ENCODE data around the gene KL. TPM values are rescaled to one million over a fixed set of nuclear protein-coding genes. Genes with fewer than 3 reads are reported as not detected.

KL gene
- total and polyA plus RNA-seq, 12 donors, result 0.24 to 2.8 (median 0.78) TPM

- Histone ChIP-seq H3K36me3 (replicated peaks in 1 of 2) (peaks cover 0 to 47% of the 10 kb centered on the region in 2 donors), H3K27me3 (no peaks in the 10 kb centered on the region), H3K9me3 (replicated peaks in 1 of 3) (no peaks in the 10 kb centered on the region), H3K4me3 (no peak overlapping the region), H3K4me1 (replicated peaks in 1 of 2) (peaks cover 30 to 36% of the 10 kb centered on the region in 2 donors), H3K27ac (peak overlapping the region in 1 of 5 donors; percentile 2)
- no peak for DNase-seq
- intact Hi-C loops (cut with DNase I), result no loop called here
- 55 to 75% (median 72%) methylated on average over 3 to 7 of the region's 7 CpGs for WGBS, 4 donors
- TF ChIP-seq, protein P1, sequence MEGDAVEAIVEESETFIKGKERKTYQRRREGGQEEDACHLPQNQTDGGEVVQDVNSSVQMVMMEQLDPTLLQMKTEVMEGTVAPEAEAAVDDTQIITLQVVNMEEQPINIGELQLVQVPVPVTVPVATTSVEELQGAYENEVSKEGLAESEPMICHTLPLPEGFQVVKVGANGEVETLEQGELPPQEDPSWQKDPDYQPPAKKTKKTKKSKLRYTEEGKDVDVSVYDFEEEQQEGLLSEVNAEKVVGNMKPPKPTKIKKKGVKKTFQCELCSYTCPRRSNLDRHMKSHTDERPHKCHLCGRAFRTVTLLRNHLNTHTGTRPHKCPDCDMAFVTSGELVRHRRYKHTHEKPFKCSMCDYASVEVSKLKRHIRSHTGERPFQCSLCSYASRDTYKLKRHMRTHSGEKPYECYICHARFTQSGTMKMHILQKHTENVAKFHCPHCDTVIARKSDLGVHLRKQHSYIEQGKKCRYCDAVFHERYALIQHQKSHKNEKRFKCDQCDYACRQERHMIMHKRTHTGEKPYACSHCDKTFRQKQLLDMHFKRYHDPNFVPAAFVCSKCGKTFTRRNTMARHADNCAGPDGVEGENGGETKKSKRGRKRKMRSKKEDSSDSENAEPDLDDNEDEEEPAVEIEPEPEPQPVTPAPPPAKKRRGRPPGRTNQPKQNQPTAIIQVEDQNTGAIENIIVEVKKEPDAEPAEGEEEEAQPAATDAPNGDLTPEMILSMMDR (IDR thresholded peaks at IDR 0.05), result no peak
- no peak for TF ChIP-seq POLR2A (IDR thresholded peaks at IDR 0.05)
These were observed 90.6 kb downstream of the KL start for GRCh38 chr13:33106656-33107360.

DNA sequence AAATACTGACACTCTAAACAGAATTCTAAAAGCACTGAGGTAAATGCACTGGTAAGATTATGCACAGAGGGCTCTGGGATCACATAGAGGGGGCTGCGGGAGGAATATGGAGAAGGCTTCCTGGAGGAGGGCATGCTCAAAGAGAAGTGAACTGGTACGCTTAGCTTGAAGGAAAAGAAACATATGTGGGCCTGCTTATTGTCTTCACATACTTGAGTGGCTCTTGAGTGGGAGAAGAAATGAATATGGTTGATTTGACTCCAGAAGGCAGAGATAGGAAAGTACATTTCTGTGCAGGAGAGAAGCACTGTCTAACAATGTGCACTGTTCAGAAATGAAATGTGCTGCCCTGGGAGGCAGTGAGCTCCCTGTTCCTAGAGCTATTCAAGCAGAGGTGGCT lies 91.1 kb downstream of the KL start:
- H3K9me3 ChIP-seq (replicated peaks in 1 of 3), result no peaks in the 10 kb centered on the region
- no peaks in the 10 kb centered on the region for H3K27me3 ChIP-seq
- H3K36me3 ChIP-seq (replicated peaks in 1 of 2), result peaks cover 0 to 49% of the 10 kb centered on the region in 2 donors
- H3K4me1 ChIP-seq (replicated peaks in 1 of 2), result peaks cover 30 to 42% of the 10 kb centered on the region in 2 donors
- TF ChIP-seq POLR2A (IDR thresholded peaks at IDR 0.05), result no peak
- TF ChIP-seq, protein P1 (IDR thresholded peaks at IDR 0.05), result no peak
- intact Hi-C loops (cut with DNase I), result no loop called here
- no peak overlapping the region for H3K27ac ChIP-seq
- 82 to 90% (median 86%) methylated on average over 2 of the region's 2 CpGs for WGBS, 4 donors
- DNase-seq, result no peak
- no peak overlapping the region for H3K4me3 ChIP-seq

DNA sequence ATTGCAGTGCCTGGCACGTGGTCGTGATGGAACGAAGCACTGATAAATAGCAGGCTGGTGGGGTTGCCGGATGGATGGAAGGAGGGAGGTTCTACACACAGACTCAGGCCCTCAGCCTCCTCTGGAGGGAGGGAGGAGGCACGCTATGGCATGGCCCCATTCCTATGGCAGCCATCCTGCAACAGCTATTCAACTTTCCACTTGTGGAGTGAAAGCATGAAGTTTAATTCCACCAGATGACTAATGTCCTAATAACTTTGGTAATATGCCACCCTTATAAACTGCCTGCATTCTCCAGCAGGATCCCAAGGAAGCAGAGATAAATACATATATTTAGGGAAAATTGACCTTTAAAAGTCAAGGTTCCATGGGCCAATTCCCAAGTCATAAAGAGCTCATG lies 92.4 kb downstream of the KL start:
- no peak for DNase-seq
- TF ChIP-seq, protein P1 (IDR thresholded peaks at IDR 0.05), result no peak
- TF ChIP-seq POLR2A (IDR thresholded peaks at IDR 0.05), result no peak
- H3K27me3 ChIP-seq, result no peaks in the 10 kb centered on the region
- no peak overlapping the region for H3K4me3 ChIP-seq
- peaks cover 0 to 62% of the 10 kb centered on the region in 2 donors for H3K36me3 ChIP-seq (replicated peaks in 1 of 2)
- H3K27ac ChIP-seq, result no peak overlapping the region
- intact Hi-C loops (cut with DNase I), result no loop called here
- H3K4me1 ChIP-seq (replicated peaks in 1 of 2), result peaks cover 30 to 48% of the 10 kb centered on the region in 2 donors
- WGBS, 4 donors, result 93 to 99% (median 94%) methylated on average over 5 of the region's 5 CpGs
- no peaks in the 10 kb centered on the region for H3K9me3 ChIP-seq (replicated peaks in 1 of 3)

- WGBS, 4 donors, result 40 to 56% (median 49%) methylated on average over 2 of the region's 2 CpGs
- Histone ChIP-seq H3K4me3 (no peak overlapping the region), H3K27ac (peak overlapping the region in 2 of 5 donors; percentile 13 to 55), H3K27me3 (no peaks in the 10 kb centered on the region), H3K9me3 (replicated peaks in 1 of 3) (no peaks in the 10 kb centered on the region), H3K36me3 (replicated peaks in 1 of 2) (peaks cover 0 to 69% of the 10 kb centered on the region in 2 donors), H3K4me1 (replicated peaks in 1 of 2) (peaks cover 30 to 48% of the 10 kb centered on the region in 2 donors)
- DNase-seq, result no peak
- TF ChIP-seq POLR2A (IDR thresholded peaks at IDR 0.05), result no peak
- TF ChIP-seq, protein P1 (IDR thresholded peaks at IDR 0.05), result no peak
- intact Hi-C loops (cut with DNase I), result no loop called here
These were observed 93.1 kb downstream of the KL start for GRCh38 chr13:33109271-33109697.

All from adrenal gland (tissue), 12 donors.